ELR (cell line): ENCODE measurements around the gene XPC.
A peak's percentile ranks its signal among the peaks of the same experiment; 100 is the strongest.
"Not testable (repeated sequence)": the region's sequence is repeated elsewhere in the genome, so short reads cannot be mapped to it uniquely, and the experiment has no call there.

Source experiments
- DNase-seq: peaks from one replicate; pipeline ENCODE4 v3.0.0-alpha.2; 2015; ENCODE audit warnings: low read depth

XPC gene

DNA sequence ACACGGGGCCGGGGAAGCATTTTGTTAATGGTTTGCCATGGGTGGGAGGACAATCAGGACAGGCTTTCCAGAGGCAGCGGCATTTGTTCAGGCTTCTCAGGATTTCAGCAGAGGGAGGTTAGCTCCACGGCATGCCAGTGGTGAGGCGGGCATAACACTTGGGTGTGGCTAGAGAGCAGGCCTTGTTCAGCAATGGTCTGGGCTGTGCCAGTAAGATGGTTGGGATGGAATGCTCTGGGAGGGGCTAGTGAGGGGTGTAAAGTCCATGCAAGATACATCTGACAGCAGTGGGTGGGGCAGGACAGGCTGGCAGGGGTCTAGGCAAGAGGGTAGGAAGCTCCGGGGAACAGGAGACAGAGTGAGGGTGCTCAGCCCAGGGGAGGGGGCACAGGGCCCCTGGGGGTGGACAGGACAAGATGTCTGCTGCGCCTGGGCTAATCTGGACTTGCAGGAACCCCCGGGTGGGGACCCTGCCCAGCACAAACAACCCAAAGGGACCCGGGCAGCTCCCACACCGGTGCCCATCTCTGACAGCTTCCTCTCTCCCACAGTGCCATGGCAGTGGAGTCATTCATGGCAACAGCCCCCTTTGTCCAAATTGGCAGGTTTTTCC, 45.1 kb downstream of the XPC start:
- no peak for DNase-seq

DNA sequence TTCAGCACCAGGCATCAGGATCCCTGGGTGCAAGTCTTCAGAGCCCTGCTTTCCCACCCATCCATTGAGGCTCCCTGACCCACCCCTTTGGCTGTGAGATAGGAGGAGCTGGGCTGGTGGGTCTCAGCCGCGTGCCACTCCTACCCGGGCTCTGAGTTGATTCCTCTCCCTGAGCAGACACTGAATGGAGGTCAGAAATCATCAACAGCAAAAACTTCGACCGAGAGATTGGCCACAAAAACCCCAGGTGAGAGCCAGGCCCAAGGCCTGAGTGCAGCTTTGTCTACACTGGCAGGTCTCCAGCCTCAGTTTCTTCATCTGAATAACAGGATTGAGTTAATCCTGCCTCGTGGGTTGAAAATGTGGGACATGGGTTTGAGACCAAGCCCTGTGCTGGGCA, 45.7 kb downstream of the XPC start:
- DNase-seq: no peak

DNA sequence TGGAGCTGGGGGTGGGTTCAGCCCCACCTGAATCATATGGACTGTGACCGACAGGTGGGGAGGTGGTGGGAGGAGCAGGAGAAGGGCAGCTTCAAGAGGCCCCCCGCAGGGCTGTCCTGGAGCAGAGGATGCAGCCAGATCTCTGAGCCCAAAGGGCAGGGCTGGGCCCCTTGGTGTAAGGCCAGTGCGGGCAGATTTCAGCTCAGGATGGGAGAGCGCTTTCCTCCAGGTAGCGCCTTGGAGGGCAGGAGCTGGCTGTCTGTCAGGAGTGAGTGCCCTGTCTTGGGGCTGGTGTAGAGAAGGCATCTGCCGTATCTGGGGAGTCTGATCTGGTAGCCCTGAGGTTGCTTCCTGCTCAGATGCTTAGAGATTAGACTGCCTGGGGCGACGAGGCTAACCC, 46.3 kb downstream of the XPC start:
- DNase-seq: no peak

DNA sequence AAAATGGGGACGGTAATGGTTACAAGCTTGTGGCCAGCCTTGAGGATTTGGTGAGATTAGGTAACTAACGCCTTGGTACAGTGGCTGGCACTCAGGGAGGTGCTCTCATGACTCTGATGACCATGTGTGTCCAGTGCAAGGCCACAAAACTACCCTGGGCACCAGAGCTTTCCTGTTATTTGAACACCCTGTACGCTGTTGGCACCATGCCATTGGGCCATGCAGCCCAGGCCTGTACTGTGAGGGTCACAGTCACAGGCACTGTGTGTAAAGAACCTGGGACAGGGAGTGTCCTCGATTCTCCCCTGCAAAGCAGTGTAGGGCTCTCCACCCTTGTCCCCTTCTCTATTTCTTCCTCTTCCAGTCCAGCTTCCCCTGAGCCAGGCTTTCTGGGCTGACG, 47.3 kb downstream of the XPC start:
- DNase-seq: no peak

DNA sequence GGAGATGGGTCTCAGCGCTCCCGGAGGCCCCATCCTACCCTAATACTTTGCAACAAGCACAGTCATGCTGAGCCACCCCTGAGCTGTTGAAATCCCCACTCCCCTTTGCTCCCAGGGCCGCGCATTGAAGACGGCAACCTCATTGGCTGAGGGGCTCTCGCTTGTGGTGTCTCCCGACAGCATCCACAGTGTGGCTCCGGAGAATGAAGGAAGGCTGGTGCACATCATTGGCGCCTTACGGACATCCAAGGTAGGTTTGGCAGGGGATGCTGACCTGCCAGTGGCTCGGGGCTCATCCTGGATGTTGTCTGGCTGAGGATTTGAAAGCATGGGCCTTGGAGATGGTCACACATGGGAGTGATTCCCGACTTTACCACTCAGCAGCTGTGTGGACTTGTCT, 47.7 kb downstream of the XPC start:
- no peak for DNase-seq

DNA sequence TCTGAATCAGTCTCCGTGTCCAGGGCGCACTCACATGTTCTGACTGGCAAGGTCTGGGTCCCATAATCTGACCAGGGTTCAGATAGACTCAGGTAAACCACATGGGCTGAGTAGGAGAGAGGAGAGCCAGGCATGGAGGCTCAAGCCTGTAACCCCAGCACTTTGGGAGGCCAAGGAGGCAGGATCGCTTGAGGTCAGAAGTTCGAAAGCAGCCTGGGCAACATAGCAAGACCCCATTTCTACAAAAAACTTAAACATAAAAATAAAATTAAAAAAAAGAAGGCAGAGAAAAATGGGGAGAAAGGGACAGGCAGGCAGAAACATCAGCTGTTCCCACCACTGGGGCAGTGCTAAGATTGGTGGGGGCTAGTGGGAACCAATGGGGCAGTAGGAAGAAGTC, 48.2 kb downstream of the XPC start:
- no peak for DNase-seq

DNA sequence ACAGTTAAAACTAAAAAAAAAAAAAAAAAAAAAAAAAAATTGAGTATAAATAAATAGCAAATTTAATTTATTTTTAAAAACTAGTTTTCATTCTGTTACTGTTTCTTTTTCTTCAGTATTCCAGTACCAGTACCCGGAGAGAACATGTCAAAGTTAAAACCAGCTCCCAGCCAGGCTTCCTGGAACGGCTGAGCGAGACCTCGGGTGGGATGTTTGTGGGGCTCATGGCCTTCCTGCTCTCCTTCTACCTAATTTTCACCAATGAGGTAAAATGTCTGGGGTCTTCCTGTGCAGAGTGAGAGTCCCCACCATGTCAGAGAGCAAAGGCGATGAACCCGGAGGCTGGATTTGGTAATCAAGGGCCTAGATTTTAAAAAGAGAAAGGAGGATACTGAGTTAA, 49.1 kb downstream of the XPC start:
- no peak for DNase-seq

DNA sequence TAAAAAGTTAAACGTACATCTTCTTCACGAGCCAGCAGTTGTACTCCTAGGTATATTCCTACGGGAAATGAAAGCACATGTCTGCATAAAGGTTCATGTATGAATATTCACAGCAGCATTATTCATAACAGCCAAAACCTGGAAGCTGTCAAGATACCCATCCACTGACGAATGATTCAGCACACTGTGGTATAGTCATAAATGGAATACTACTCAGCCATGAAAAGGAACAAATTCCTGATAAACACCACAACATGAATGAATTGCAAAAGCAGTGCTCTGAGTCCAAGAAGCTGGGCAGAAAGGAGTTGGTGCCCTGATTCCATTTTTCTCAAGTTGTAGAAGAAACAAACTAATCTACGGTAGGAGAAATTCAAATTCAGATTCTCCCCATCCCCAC, 49.7 kb downstream of the XPC start:
- no peak for DNase-seq

DNA sequence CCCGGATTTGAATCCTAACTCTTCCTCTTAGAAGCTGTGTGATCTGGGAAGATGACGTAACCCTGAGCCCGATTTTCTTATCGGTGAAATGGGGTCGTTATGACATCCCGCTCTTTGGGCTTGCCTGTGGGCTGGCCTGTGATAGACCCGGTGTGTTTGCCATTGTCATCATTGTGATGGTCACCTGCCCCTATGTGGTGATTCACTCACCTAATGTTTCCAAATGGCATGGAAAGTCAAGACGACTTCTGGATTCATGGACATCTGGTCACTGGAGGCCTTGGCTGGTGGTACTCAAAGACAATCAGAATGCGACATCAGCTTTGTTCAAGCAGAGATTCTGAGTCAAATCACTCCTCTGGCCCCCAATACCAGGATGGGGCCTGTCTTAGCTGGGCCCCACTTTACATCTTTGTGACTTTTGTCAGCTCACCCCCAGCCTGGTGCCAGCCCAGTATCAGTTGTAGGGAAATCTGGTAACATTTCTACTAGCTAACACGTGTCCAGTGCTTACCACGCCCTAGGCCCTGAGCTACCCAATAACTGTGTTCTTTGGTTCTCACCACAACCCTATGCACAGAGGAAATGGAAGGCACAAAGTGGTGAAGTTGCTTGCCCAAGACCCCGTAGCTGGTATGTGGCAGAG, 50.8 kb downstream of the XPC start:
- no peak for DNase-seq

DNA sequence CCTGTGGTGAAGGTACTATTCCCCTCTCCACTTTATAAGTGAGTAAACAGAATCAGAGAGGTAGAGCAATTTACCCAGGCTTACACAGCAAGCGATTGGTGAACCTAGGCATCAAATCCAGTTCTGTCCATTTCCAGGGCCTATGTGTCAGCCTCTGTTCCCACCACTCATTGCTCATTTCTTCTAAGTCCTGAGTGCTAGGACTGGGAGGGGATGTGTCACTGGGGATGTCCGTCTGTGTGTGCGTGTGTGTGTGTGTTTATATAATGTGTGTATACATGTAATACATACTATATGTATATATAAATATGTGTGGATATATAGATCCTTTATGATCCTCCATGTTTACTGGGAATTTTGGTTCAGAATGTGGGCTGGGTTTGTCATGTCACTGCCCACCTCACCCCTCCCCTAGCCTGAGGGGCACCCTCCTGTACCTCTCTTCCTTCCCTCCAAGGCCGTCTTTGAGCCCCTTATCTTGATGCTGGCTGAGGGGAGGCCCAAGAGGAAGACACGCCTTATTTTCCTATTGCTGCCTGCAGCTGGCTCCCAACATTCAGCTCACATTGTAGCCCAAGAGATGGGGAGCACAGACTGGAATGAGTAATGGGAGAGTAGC, 51.4 kb downstream of the XPC start:
- peak; percentile 27 for DNase-seq

DNA sequence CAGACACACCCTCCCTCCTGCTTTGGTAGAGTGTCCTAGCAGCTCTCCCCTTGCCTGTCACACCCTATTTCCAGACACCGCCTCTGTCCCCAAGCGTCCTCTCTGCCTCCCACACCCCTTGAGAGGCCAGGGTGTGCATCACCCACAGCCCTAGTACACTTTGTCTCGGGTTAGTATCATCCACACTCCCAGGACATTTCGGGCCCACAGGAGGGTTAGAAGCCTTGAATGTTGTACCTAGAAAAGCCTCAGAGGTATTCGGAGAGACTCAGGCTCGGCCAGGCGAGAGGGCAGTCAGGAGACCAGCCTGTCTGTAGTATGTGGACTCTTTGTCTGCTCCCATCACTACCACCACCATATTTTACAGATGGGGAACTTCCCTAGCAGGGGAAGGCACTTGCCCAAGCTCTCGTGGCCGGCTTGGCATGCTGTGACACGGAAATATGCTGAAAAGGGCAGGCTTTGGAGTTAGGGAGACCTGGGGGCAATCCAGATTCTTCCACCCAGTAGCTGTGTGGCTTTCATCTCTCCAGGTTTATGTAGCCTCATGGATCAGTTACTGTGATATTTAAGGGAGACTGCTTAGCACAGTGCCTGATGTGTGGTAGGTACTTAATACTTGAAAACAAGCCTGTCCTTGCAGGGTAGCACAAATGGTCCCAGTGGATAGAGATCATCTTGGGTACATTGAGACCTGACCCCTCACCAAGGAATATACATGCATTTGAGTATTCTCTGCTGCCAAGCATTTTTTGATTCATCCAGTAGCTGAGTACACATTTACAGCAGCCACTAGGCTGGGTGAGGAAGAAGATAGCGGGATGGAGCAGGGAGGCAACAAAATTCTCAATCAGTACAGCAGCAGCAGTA, 52.1 kb downstream of the XPC start:
- DNase-seq: no peak

DNA sequence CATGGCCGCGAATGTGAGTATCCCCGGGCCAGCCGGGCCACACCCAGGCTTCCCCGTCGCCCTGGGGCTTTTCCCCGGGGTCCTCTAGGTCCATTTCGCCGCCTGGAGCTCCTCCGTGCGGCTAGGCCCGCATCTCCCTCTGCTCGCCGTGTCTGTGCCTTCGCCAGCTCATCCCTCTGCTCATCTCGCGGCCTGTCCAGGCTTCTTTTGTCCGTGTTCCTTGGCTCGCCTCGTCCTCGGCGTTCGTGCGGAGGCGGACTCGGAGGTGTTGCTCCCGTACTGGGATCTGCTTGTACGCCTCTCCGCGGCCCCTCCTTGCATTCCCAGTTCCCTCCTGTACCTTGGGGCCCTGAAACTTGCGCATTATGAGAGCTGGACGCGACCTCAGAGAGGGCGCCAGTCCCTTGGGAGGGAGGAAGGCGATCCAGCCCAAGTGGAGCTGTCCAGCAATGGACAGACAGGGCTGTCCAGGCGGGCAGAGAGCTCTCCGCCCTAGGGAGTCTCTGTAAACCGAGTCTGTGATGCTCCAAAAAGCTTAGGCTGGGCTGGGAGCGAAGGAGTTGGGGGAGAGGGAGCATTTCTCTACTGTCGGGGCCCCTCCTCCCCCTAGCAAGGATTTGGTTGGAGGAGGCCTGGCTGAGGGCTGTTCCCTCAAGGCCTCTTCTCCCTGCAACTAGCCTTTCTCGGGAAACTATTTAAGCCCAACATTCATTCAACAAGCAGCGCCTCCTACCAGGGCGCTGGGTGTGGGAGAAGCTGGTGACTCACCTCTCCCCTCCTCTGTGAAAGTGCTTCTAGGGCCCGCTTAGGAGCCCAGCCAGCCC, 53.0 kb downstream of the XPC start:
- DNase-seq: peak; percentile 92

DNA sequence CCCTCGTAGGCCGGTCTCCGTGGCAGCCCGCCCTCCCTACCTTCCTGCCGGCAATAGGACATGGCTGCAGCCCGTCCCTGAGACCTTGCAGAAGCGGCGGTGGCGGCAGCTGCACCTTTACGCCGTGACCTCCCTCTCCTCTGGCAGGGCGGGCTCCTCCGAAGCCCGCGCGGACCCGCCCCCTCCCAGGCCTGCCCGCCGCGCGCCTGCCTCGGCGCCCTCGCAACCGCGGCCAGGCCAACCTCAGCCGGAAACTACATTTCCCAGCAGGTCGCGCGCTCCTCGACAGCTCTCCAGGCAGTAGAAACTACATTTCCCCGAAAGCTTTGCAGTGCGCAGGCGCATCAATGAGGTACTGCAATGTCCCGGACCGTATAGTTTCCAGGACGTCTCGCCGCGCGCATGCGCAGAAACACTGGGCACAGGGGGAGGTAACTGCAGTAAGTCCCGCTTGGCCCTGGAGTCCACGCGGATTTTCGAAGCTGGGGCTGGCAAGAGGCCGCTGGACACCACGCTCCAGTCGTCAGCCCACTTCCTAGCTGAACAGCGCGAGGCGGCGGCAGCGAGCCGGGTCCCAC, 53.7 kb downstream of the XPC start, which contains the start of the genes CHCHD4 and TMEM43:
Gene CHCHD4, minus strand, starts transcription at position 256 of the 578 bp plus-strand sequence. Its CDS starts 194 bp downstream, at position 62.
Gene TMEM43, plus strand, starts transcription at position 438 of the 578 bp plus-strand sequence. CDS start 142 bp downstream, outside the sequence.
- DNase-seq: peak; percentile 98

DNA sequence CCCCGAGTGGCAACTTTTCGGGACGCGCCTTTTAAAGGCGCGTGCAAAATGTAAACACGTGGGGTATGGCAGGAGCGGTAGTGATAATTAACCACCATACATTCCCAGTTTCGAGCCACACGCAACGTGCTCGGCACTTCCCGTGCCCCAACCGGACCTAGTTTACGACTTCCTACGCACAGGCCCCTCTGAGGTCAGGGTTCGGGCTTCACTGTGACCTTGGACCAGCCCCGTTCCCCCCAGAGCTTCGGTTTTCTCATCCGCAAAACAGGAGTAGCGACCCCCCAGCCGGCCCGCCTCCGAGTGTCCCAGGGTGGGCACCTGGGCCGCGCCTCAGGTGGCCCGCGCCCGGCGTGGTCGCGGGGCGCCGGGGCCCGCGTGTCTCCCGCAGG, 54.2 kb downstream of the XPC start:
- peak; percentile 56 for DNase-seq

DNA sequence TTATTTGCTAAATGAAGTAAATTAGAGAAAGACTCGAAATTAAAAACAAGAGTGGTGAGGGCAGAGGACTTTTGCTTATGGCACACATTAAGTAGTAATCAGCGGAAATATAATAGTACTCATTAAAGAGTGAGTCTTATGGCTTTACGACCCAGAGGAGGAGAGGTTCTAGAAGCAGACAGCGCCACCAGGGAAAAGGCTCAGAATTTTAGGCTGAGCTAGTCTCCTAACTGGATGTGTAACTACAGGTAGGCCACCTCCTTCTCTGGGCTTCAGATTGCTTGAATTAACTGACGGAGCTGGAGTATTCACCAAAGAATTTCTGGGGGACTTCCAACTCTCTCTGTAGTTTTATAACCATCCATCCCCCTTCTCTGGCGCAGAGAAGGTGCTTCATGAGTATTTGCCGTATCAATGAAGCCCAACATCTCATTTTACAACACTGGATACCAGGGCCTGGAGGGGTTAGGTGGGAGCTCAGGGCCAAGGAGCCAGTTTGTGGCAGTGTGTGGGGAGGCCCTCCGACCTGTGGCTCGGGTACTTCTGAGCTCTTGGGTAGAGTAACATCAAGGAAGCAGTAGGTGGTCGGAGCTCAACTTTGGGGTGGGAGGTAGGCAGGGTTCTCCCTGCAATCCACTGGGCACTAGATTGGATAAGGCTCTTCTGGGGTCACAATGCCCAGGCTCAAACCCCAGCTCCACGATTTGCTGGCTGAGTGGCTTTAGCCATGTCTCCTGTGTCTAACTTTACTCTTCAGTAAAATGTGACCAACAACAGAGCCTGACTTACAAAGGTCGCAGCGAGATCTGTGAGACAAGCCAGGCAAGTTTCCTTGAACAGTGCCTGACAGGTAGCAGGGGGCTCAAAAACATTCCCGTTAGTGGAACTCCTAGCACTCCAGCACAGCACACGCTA, 54.8 kb downstream of the XPC start:
- no peak for DNase-seq

DNA sequence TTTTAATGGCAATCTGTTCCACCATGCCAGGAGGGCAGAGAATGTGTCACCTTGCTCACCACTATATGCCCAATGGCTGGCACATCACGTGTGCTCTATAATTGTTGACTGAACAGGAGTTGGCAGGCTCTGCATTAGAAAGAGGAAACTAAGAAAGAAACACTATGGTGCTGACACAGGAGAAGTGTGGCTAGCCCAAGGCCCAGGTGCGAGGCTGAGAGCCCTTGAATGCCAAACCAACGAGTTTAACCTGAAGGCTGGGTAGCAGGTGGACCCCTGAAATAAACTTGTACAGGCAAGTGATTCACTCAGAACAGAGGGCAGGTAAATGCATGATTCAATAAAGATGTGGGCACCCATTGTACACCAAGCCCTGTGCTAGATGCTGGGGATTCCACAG, 56.1 kb downstream of the XPC start:
- DNase-seq: no peak

DNA sequence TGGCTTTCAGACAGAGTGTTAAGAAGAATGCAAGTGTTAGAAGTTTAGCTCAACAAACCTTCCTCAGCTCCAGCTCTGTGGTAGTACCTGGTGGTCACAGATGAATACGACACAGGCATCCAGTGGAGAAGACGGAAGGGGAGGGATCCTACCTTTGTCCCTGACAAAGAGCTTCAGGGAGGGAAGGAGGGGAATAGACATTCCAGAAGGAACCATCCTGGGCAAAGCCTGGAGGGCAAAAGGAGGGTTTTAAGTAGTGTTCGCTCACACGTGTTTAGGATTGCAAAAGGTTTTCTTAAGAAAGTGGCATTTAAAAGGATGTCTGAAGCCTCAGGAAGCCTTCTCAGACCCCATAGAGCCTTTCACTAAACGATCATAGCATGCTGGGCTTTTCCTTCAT, 56.5 kb downstream of the XPC start:
- DNase-seq: no peak

DNA sequence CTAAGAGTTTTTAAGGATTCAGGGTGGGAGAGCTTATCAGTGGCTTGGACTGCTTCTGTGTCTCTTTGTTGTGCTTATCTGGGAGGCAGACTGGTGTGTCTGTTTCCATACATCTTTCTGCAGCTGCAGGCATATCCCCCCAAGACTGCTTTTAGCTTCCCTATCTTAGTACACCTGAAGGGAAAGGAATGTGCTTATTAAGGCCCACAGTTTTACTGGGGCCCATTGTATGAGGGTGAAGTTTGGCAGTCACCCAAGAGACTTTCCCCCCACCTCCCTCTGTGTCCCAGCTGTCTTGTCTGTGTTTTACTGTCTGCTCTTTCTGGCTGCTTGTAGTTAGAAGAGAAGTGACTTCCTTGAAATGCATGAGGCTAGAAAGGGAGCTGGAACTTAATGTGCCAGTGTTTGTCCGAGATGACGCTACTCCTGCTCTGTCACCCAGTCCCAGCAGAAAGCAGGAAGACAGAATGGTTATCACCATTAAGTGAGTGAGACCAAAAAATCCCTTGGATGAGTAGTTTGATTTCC, 57.4 kb downstream of the XPC start:
- not testable (repeated sequence) for DNase-seq

DNA sequence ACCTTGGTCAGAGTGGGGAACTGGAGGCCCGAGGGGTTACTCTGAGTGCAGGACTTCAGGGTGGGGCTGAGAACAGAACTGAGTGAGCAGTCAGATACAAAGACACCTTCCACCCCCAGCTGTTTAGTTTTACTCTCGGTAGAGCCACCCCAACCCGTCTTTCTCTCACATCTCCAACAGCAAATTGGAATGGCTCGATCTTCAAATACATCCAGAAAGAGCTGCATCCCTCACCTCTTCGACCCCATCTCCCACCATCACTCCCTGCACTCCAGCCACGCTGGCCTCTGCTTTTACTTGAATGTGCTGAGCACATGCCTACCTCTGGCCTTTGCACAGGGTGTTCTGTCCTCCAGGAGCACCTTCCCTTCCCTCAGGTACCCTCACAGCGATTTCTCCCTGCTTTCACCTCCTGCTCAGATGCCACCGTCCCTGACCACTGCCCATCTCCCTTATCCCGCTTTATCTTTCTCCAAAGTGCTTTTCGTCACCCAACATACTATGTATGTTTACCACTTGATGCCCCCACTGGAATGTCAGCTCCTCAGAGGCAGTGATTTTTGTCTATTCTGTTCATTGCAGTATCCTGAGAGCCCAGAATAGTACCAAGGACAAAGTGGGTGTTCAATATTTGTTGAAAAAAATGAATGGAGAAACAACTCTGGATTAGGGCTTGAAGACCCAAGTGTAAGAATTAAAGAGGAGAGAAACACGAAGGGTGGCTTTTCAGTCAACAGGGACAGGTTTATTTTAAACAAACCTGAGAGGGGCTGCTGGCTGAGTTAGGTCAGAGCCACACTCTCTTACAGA, 58.1 kb downstream of the XPC start:
- DNase-seq: no peak
